Ishikawa (cell line): ENCODE data around the gene ABCA9.

Experiments used
- EP300 ChIP-seq: IDR thresholded peaks from 2 replicates; pipeline ENCODE4 v1.6.1; 2012; ENCODE audit warnings: borderline replicate concordance
- RAD21 ChIP-seq: IDR thresholded peaks from 2 replicates; pipeline ENCODE4 v1.6.1; 2012; ENCODE audit warnings: low read depth
- TCF12 ChIP-seq: IDR thresholded peaks from 2 replicates; pipeline ENCODE4 v1.6.1; 2012; ENCODE audit warnings: low read depth

DNA sequence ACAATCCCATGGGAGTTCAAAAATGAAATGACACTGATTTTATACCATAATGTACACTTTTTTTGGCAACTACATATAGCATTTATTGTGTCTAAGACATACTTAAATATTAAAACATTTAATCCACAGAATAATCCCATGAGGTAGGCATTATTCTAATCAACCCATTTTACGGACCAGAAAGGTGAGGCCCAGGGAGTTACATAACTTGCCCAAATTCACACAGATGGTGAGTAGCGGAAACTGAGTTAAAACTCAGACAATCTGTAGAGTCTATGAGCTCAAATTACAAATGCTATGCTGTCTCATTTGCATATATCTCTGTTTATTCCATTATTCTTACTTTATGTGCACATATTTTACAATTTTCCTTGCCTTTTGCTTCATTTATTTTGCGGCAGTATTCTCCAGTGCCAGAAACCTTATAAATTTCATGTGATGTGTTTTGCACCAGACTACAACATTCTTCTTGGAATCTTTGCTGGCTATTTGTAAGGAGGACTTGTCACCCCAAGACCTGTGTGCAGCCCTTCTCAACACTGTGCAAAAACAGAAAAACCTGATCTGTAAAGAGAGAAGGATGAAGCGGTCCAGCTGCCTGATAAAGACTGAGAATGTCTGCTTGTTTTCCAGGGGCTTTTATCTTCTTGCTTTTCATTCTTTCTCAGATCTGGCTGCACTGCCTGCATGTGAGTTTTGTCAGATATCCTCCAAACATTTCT, 2.3 kb upstream of the ABCA9 start:
- no peak for TF ChIP-seq EP300
- TF ChIP-seq RAD21, result no peak
- no peak for TF ChIP-seq TCF12
